HEK293T (cell line): ENCODE results near the gene SLC35F2.

Experiments used
- BHLHE40 ChIP-seq: fragments of 450-650 bp; IDR thresholded peaks from 2 replicates; pipeline ENCODE4 v1.6.1; 2016; ENCODE audit warnings: mild to moderate bottlenecking, moderate library complexity, borderline replicate concordance
- FOXA1 ChIP-seq: fragments of 450-650 bp; IDR thresholded peaks from 2 replicates; pipeline ENCODE4 v1.6.1; 2016; ENCODE audit warnings: mild to moderate bottlenecking
- FOXM1 ChIP-seq: fragments of 450-650 bp; IDR thresholded peaks from 2 replicates; pipeline ENCODE4 v1.6.1; 2017; ENCODE audit warnings: mild to moderate bottlenecking, borderline replicate concordance
- LEF1 ChIP-seq: fragments of 450-650 bp; IDR thresholded peaks from 2 replicates; pipeline ENCODE4 v1.6.1; 2017; ENCODE audit warnings: mild to moderate bottlenecking, borderline replicate concordance
- SUZ12 ChIP-seq: fragments of 450-650 bp; IDR thresholded peaks from 2 replicates; pipeline ENCODE4 v1.6.1; 2016; ENCODE audit warnings: mild to moderate bottlenecking
- ZNF384 ChIP-seq: fragments of 450-650 bp; IDR thresholded peaks from 2 replicates; pipeline ENCODE4 v1.6.1; 2016

- TF ChIP-seq BHLHE40 (no peak), FOXM1 (no peak), FOXA1 (no peak), LEF1 (no peak), SUZ12 (no peak), ZNF384 (no peak)
Observed at GRCh38 chr11:107840129-107840484, 18.5 kb downstream of the SLC35F2 start.
